GM12878 (cell line): Measurements from ENCODE around the gene RABEP2. TPM values are rescaled to one million over a fixed set of nuclear protein-coding genes. Genes with fewer than 3 reads are reported as not detected.

Source experiments
- ATAC-seq: fragments of 200-7000 bp; cut with Tn5 transposase; 3 replicates; pipeline ENCODE4 v1.9.1; 2020; ENCODE audit warnings: mild to moderate bottlenecking, moderate library complexity
- BruUV-seq: library from RNA; stranded (reverse); fragments of 400-500 nt; replicated peaks from 2 replicates; lab custom pipeline; 2021; lab: Mats Ljungman, UMichigan
- CTCF ChIA-PET: fragments of 300-600 bp; sonication (Branson Sonifier 250); formaldehyde crosslinking; extraction: SDS; loops from one replicate; lab custom pipeline; 2021; ENCODE audit warnings: inconsistent platforms; lab: Yijun Ruan, JAX
- POLR2A ChIA-PET: fragments of 350-600 bp; formaldehyde crosslinking; extraction: SDS; loops from one replicate; lab custom pipeline; 2021; ENCODE audit warnings: inconsistent platforms; lab: Charles Lee
- RAD21 ChIA-PET: fragments of 300-600 bp; sonication (Branson Sonifier 250); formaldehyde crosslinking; loops from one replicate; lab custom pipeline; 2023; ENCODE audit warnings: antibody characterized with exemption; ENCODE audit not compliant: unreplicated experiment; lab: Charles Lee
- SMC1A ChIA-PET: fragments of 300-600 bp; sonication (Branson Sonifier 250); formaldehyde crosslinking; loops from one replicate; lab custom pipeline; 2023; ENCODE audit not compliant: unreplicated experiment, uncharacterized antibody; lab: Charles Lee
- DNase-seq: peaks from one replicate; pipeline ENCODE4 v3.0.0-alpha.2; 2011; ENCODE audit warnings: low read depth, low spot score
- FAIRE-seq: peaks from 3 replicates; lab custom pipeline; 2011; peaks lifted over from hg19 to GRCh38; lab: Jason Lieb, UNC
- H2AFZ ChIP-seq: 2 replicates; pipeline ENCODE4 v1.6.0; 2011; ENCODE audit warnings: low read depth, low read length, control low read depth; ENCODE audit not compliant: control insufficient read depth
- H3K27ac ChIP-seq: 2 replicates; pipeline ENCODE4 v1.5.1; 2011; ENCODE audit warnings: control low read depth; ENCODE audit not compliant: control insufficient read depth, insufficient read depth
- H3K27me3 ChIP-seq, 2 experiments: replicated peaks in 1 of 2; 2 replicates each; pipeline versions ENCODE4 v1.6.0 to v1.6.1; 2011; ENCODE audit warnings: low read length in 1 of 2; ENCODE audit not compliant: control insufficient read depth in 2 of 2, insufficient read depth in 2 of 2
- H3K36me3 ChIP-seq, 2 experiments: 2 replicates each; pipeline ENCODE4 v1.5.1; 2011; ENCODE audit warnings: low read length in 1 of 2; ENCODE audit not compliant: control insufficient read depth in 2 of 2, insufficient read depth in 2 of 2
- H3K4me1 ChIP-seq: 2 replicates; pipeline ENCODE4 v1.6.1; 2011; ENCODE audit warnings: mild to moderate bottlenecking, low read length, moderate library complexity, mixed read lengths; ENCODE audit not compliant: control insufficient read depth, insufficient read depth
- H3K4me2 ChIP-seq: 2 replicates; pipeline ENCODE4 v1.6.0; 2011; ENCODE audit warnings: control low read depth; ENCODE audit not compliant: control insufficient read depth, insufficient read depth
- H3K4me3 ChIP-seq: fragments of 200-600 bp; sonication (generic); 2 replicates; pipeline ENCODE4 v1.5.1; 2016
- H3K79me2 ChIP-seq: 2 replicates; pipeline ENCODE4 v1.6.0; 2011; ENCODE audit warnings: low read length; ENCODE audit not compliant: control insufficient read depth, insufficient read depth
- H3K9ac ChIP-seq: 2 replicates; pipeline ENCODE4 v1.8.0; 2011; ENCODE audit warnings: low read length, control low read depth, mixed read lengths; ENCODE audit not compliant: control insufficient read depth, insufficient read depth
- H3K9me3 ChIP-seq: replicated peaks from 3 replicates; pipeline ENCODE4 v1.5.1; 2011; ENCODE audit warnings: mild to moderate bottlenecking, low read length; ENCODE audit not compliant: control insufficient read depth, insufficient read depth
- H4K20me1 ChIP-seq: 2 replicates; pipeline ENCODE4 v1.6.0; 2011; ENCODE audit not compliant: control insufficient read depth, insufficient read depth
- NR2F1 ChIP-seq: fragments of 450-650 bp; conservative IDR thresholded peaks from 2 replicates; pipeline ENCODE4 v1.6.1; 2017; ENCODE audit warnings: mild to moderate bottlenecking
- RUNX3 ChIP-seq: IDR thresholded peaks from 2 replicates; pipeline ENCODE4 v1.6.1; 2012; ENCODE audit warnings: low read length, inconsistent platforms
- SP1 ChIP-seq: IDR thresholded peaks from one replicate; pipeline ENCODE4 v1.6.1; 2011; ENCODE audit warnings: low read depth, low read length
- WGBS: methylation state at CpG from one replicate; pipeline ENCODE4 v1.1.6; 2016; ENCODE audit warnings: low lambda C conversion rate; ENCODE audit not compliant: insufficient replicate concordance, insufficient coverage; ENCODE audit errors: missing lambda C conversion rate; 5-methylcytosine and 5-hydroxymethylcytosine counted together
- in situ Hi-C: fragments of 300-500 bp; cut with MboI; formaldehyde crosslinking; loops from 9 replicates; pipeline ENCODE4 v1.14.3; 2018; ENCODE audit warnings: mixed read lengths
- intact Hi-C: fragments of 100-400 bp; cut with micrococcal nuclease; formaldehyde crosslinking; loops from one replicate; pipeline ENCODE4 v1.14.2; 2022; ENCODE audit not compliant: unreplicated experiment
- polyA plus RNA-seq, 11 experiments: library from polyadenylated mRNA; depleted of rRNA in 4 of 11; unstranded in 6 of 11; stranded (reverse) in 5 of 11; fragments of >200 nt; fragmentation: Nextera tagmentation in 4 of 11; fragmentation: Illumina TruSeq in 1 of 11; extraction: Ambion mirVana in 4 of 11; extraction: Trizol in 1 of 11; gene quantifications; 1 replicate in 1 of 11; 2 replicates in 10 of 11; pipeline versions ENCODE4 v1.2.1 to v1.2.3, GENCODE V29; 2011 to 2016; ENCODE audit warnings: inconsistent platforms in 2 of 11, missing spikeins in 2 of 11, low read depth in 1 of 11
- total RNA-seq, 4 experiments: library from RNA; depleted of rRNA in 3 of 4; stranded (reverse); fragments of >200 nt in 3 of 4; fragmentation: Illumina TruSeq in 1 of 4; extraction: Trizol in 1 of 4; gene quantifications; 2 replicates each; pipeline versions ENCODE4 v1.2.1 to v1.2.3, GENCODE V29; 2013 to 2021
- TF ChIP-seq, protein P1 (sequence below): fragments of 450-650 bp; IDR thresholded peaks from 2 replicates; pipeline ENCODE4 v1.6.1; 2016; ENCODE audit warnings: mild to moderate bottlenecking

RABEP2 gene
- total and polyA plus RNA-seq, 10 of the 15 experiments (the other 5 are each of a cell fraction or from before 2014, with no cell fraction given): 0.47 to 33.2 (median 18.6) TPM

DNA sequence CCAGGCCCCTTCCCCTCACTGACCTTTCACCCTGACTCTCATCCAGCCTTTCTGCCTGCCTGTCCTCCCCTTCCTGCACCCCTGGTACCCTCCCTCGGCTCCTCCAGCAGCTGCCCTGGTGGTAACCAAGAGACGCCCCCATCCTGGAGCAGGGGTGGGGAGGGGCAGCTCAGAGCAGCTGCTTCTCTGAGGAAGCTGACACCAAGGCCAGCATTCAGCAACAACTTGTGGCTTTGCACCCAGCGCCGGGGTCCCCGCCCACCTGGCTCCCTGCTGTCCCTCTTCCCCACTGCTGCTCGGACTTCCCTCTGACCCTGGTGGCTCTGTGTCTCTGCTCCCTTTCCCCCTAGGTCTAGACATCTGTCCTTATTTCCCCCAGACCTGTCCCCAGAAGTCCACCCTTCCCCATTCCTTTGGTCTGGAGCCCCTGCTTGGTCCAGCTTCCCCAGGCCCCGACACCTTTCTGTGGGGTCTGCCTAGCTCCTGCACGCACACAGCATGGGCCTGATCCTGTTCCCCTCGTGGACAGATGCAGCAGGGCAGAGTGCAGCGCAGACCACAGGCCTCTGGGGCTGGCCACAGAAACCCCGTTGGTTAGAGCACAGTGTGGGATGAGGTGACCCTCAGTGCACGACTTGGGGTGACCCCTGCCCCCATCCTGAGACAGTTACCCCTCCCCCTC lies 47.9 kb downstream of the RABEP2 start:
- in situ Hi-C loops (no loop called here), intact Hi-C loops (loop anchor here (5.0 kb wide), 1 partner anchor 55 kb away; the partner anchor contains the start of gene CD19)
- POLR2A ChIA-PET: no interaction called here
- Histone ChIP-seq H3K4me2 (no peak overlapping the region), H3K79me2 (no peaks in the 10 kb centered on the region), H3K4me1 (peaks cover 13% of the 10 kb centered on the region), H3K36me3 (peaks cover 0 to 8% of the 10 kb centered on the region in 2 experiments; a peak in 3 of 4 replicates), H3K27me3 (no peaks in the 10 kb centered on the region), H2AFZ (no peak overlapping the region), H3K27ac (no peak overlapping the region), H3K9ac (no peak overlapping the region), H3K4me3 (no peak overlapping the region), H3K9me3 (no peaks in the 10 kb centered on the region), H4K20me1 (no peaks in the 10 kb centered on the region)
- SMC1A ChIA-PET: interaction anchor here (0.6 kb wide), 1 partner anchor 68 kb away, joined by 3 read pairs; no protein-coding TSS in a partner anchor
- CTCF ChIA-PET: interaction anchor here (1.4 kb wide), 1 partner anchor 68 kb away, joined by 8 read pairs; no protein-coding TSS in a partner anchor
- BruUV-seq: no TSS peak
- peak; percentile 75 for TF ChIP-seq RUNX3
- TF ChIP-seq NR2F1: 0 out of 2 replicates have a peak, but pooled peaks have one; percentile 21
- TF ChIP-seq SP1: no peak
- TF ChIP-seq, protein P1, sequence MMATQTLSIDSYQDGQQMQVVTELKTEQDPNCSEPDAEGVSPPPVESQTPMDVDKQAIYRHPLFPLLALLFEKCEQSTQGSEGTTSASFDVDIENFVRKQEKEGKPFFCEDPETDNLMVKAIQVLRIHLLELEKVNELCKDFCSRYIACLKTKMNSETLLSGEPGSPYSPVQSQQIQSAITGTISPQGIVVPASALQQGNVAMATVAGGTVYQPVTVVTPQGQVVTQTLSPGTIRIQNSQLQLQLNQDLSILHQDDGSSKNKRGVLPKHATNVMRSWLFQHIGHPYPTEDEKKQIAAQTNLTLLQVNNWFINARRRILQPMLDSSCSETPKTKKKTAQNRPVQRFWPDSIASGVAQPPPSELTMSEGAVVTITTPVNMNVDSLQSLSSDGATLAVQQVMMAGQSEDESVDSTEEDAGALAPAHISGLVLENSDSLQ: no peak
- WGBS: 32% methylated on average over 12 of the region's 12 CpGs
- peak; percentile 43 for ATAC-seq
- no peak for FAIRE-seq
- RAD21 ChIA-PET: interaction anchor here (5.6 kb wide), 1 partner anchor 67 kb away, joined by 53 read pairs; no protein-coding TSS in a partner anchor
- no peak for DNase-seq
